WTC11 (cell line): ENCODE measurements around the gene KLC3. TPM values are rescaled to one million over a fixed set of nuclear protein-coding genes. Genes with fewer than 3 reads are reported as not detected.

ENCODE experiments used
- ATAC-seq: fragments of 200-7000 bp; cut with Tn5 transposase; 2 replicates; pipeline ENCODE4 v1.10.0; 2021; ENCODE audit warnings: mild to moderate bottlenecking, moderate library complexity
- CTCF ChIA-PET: fragments of 300-600 bp; sonication (Branson Sonifier 250); formaldehyde crosslinking; loops from one replicate; lab custom pipeline; 2021; ENCODE audit warnings: antibody characterized with exemption; lab: Charles Lee
- POLR2A ChIA-PET: fragments of 350-600 bp; sonication (Branson Sonifier 250); formaldehyde crosslinking; loops from one replicate; lab custom pipeline; 2021; ENCODE audit warnings: antibody characterized with exemption; lab: Charles Lee
- DNase-seq: peaks from one replicate; pipeline ENCODE4 v3.0.0; 2021; ENCODE audit warnings: low spot score
- H3K27ac Mint-ChIP-seq: 2 replicates; pipeline ENCODE4 v1.8.0; 2021; ENCODE audit warnings: mixed read lengths
- H3K27me3 Mint-ChIP-seq: 2 replicates; pipeline ENCODE4 v1.8.0; 2021; ENCODE audit warnings: low read depth, mild to moderate bottlenecking, moderate library complexity, mixed read lengths
- H3K36me3 Mint-ChIP-seq: 2 replicates; pipeline ENCODE4 v1.8.0; 2021; ENCODE audit warnings: mixed read lengths
- H3K4me1 Mint-ChIP-seq: 2 replicates; pipeline ENCODE4 v1.8.0; 2022; ENCODE audit warnings: mixed read lengths
- H3K4me3 Mint-ChIP-seq: 2 replicates; pipeline ENCODE4 v1.8.0; 2021; ENCODE audit warnings: mild to moderate bottlenecking, moderate library complexity, mixed read lengths
- H3K9me3 Mint-ChIP-seq: 2 replicates; pipeline ENCODE4 v1.8.0; 2021; ENCODE audit warnings: mixed read lengths
- AR ChIP-seq: fragments of 250-450 bp; sonication (Bioruptor Pico); IDR thresholded peaks from 2 replicates; pipeline ENCODE4 v1.9.0; 2021; ENCODE audit warnings: mild to moderate bottlenecking
- ATF6 ChIP-seq: sonication (generic); formaldehyde crosslinking; IDR thresholded peaks from 2 replicates; pipeline ENCODE4 v1.8.1; 2023; ENCODE audit warnings: mild to moderate bottlenecking, missing genetic modification reagents
- CTCF ChIP-seq: fragments of 200-600 bp; IDR thresholded peaks from 2 replicates; pipeline ENCODE4 v1.8.0; 2022; ENCODE audit warnings: antibody characterized with exemption
- E2F5 ChIP-seq: sonication (generic); formaldehyde crosslinking; IDR thresholded peaks from 2 replicates; pipeline ENCODE4 v1.8.1; 2022; ENCODE audit warnings: mild to moderate bottlenecking, moderate library complexity, missing genetic modification reagents
- ERG ChIP-seq: fragments of 250-450 bp; sonication (Bioruptor Pico); IDR thresholded peaks from 2 replicates; pipeline ENCODE4 v1.8.0; 2021; ENCODE audit warnings: mild to moderate bottlenecking
- FOXP4 ChIP-seq: sonication (generic); formaldehyde crosslinking; IDR thresholded peaks from 2 replicates; pipeline ENCODE4 v1.8.0; 2022; ENCODE audit warnings: mild to moderate bottlenecking, missing genetic modification reagents
- IRF2 ChIP-seq: sonication (generic); formaldehyde crosslinking; IDR thresholded peaks from 2 replicates; pipeline ENCODE4 v1.8.0; 2022; ENCODE audit warnings: low read depth, missing genetic modification reagents, borderline replicate concordance
- JAZF1 ChIP-seq: fragments of 250-450 bp; sonication (Bioruptor Pico); IDR thresholded peaks from 2 replicates; pipeline ENCODE4 v1.9.0; 2021; ENCODE audit warnings: moderate library complexity, mild to moderate bottlenecking, inconsistent platforms
- MLX ChIP-seq: sonication (generic); formaldehyde crosslinking; IDR thresholded peaks from 2 replicates; pipeline ENCODE4 v1.8.1; 2023; ENCODE audit warnings: mild to moderate bottlenecking, missing genetic modification reagents, moderate library complexity
- MYBL2 ChIP-seq: sonication (generic); formaldehyde crosslinking; IDR thresholded peaks from 2 replicates; pipeline ENCODE4 v1.8.1; 2023; ENCODE audit warnings: mild to moderate bottlenecking, moderate library complexity, missing genetic modification reagents
- NR2C2 ChIP-seq: sonication (generic); formaldehyde crosslinking; IDR thresholded peaks from 2 replicates; pipeline ENCODE4 v1.8.0; 2022; ENCODE audit warnings: mild to moderate bottlenecking, missing genetic modification reagents
- NR3C1 ChIP-seq: sonication (generic); formaldehyde crosslinking; conservative IDR thresholded peaks from 2 replicates; pipeline ENCODE4 v1.8.1; 2023; ENCODE audit warnings: low read depth, mild to moderate bottlenecking, missing genetic modification reagents
- OVOL2 ChIP-seq: fragments of 250-450 bp; sonication (Bioruptor Pico); IDR thresholded peaks from 2 replicates; pipeline ENCODE4 v1.9.0; 2021; ENCODE audit warnings: mild to moderate bottlenecking, borderline replicate concordance
- RORB ChIP-seq: fragments of 250-450 bp; sonication (Bioruptor Pico); IDR thresholded peaks from 2 replicates; pipeline ENCODE4 v1.9.0; 2021; ENCODE audit warnings: mild to moderate bottlenecking
- USF2 ChIP-seq: sonication (generic); formaldehyde crosslinking; IDR thresholded peaks from 2 replicates; pipeline ENCODE4 v1.8.1; 2023; ENCODE audit warnings: mild to moderate bottlenecking, missing genetic modification reagents, moderate library complexity
- ZBTB21 ChIP-seq: sonication (generic); formaldehyde crosslinking; IDR thresholded peaks from 2 replicates; pipeline ENCODE4 v1.8.1; 2023; ENCODE audit warnings: mild to moderate bottlenecking, missing genetic modification reagents, borderline replicate concordance
- ZMAT4 ChIP-seq: fragments of 250-450 bp; sonication (Bioruptor Pico); IDR thresholded peaks from 2 replicates; pipeline ENCODE4 v1.9.0; 2021; ENCODE audit warnings: mild to moderate bottlenecking
- ZNF317 ChIP-seq: sonication (generic); formaldehyde crosslinking; IDR thresholded peaks from 2 replicates; pipeline ENCODE4 v1.8.1; 2023; ENCODE audit warnings: low read depth, mild to moderate bottlenecking, moderate library complexity, missing genetic modification reagents, borderline replicate concordance
- total RNA-seq: library from RNA; stranded (reverse); gene quantifications from 3 replicates; pipeline ENCODE4 v1.2.3, GENCODE V29; 2021

Gene KLC3
- total RNA-seq, 1 experiment from 2014 or later: 5.2 TPM

- ChIA-PET CTCF (interaction anchor here (1.0 to 1.1 kb wide), 3 partner anchors 140 to 194 kb away, joined by 3 to 6 read pairs (median 5); partner anchors contain the start of genes BLOC1S3 and TRAPPC6A), POLR2A (interaction anchor here (0.7 kb wide), 1 partner anchor 37 kb away, joined by 3 read pairs; no protein-coding TSS in a partner anchor)
- DNase-seq (no peak), ATAC-seq (no peak)
- no peaks in the 10 kb centered on the region for H3K9me3 Mint-ChIP-seq
- 0 out of 2 replicates have a peak, but pooled peaks cover 3% of the 10 kb centered on the region for H3K4me1 Mint-ChIP-seq
- no peak overlapping the region for H3K27ac Mint-ChIP-seq
- TF ChIP-seq NR3C1 (CRISPR knock-in tag) (no peak), MYBL2 (CRISPR knock-in tag) (no peak), ATF6 (CRISPR knock-in tag) (no peak), IRF2 (CRISPR knock-in tag) (no peak), CTCF (no peak), ZMAT4 (CRISPR knock-in tag) (no peak), ZBTB21 (CRISPR knock-in tag) (no peak), OVOL2 (CRISPR knock-in tag) (no peak), JAZF1 (CRISPR knock-in tag) (no peak), ZNF317 (CRISPR knock-in tag) (no peak), AR (CRISPR knock-in tag) (no peak), NR2C2 (CRISPR knock-in tag) (no peak), FOXP4 (CRISPR knock-in tag) (no peak), E2F5 (CRISPR knock-in tag) (no peak), ERG (CRISPR knock-in tag) (no peak), USF2 (CRISPR knock-in tag) (no peak), MLX (CRISPR knock-in tag) (no peak), RORB (CRISPR knock-in tag) (no peak)
- no peak overlapping the region for H3K4me3 Mint-ChIP-seq
- H3K36me3 Mint-ChIP-seq: peaks cover 6% of the 10 kb centered on the region; the same call in 1 of the 2 replicates
- H3K27me3 Mint-ChIP-seq: no peaks in the 10 kb centered on the region
Observed at GRCh38 chr19:45345506-45345860, 4.9 kb downstream of the KLC3 start.
